ENCODE data around the gene UHRF2.

- TF ChIP-seq POLR2A (IDR thresholded peaks at IDR 0.05; ENCODE audit: low read depth, low read length), result no peak
- TF ChIP-seq POU2F2 (IDR thresholded peaks at IDR 0.05; ENCODE audit: low read depth, low read length), result no peak
- TF ChIP-seq POLR2AphosphoS5 (IDR thresholded peaks at IDR 0.05; ENCODE audit: low read depth, low read length), result no peak
- TF ChIP-seq TAF1 (IDR thresholded peaks at IDR 0.05; ENCODE audit: low read depth, low read length), result no peak
- no peak for TF ChIP-seq PAX5 (IDR thresholded peaks at IDR 0.05; ENCODE audit: insufficient read depth, low read length, severe bottlenecking)
These were observed 29.3 kb upstream of the UHRF2 start for GRCh38 chr9:6383551-6384225.
